ENCODE measurements around the gene ADAMTSL2.

ADAMTSL2 gene

DNA sequence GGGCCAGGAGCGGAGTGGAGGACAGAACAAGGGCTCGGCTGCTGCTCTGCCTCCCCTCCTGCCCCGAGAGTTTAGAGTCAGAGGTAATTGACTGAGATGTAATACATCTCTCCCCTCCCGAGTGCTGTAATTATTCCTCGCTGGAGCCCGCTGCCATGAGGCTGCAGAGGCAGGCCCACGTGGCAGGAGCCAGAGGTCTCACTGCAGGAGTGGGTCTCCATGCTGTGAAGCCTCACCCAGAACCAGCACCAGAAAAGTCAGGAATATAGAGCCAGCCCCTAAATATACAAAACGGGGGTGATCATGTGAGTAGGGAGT, 72.2 kb downstream of the ADAMTSL2 start:
- DNase-seq (ENCODE audit: low spot score) = no peak

GRCh38 chr9:133607381-133607780, 72.9 kb downstream of the ADAMTSL2 start:
- no peak for DNase-seq (ENCODE audit: low spot score)

GRCh38 chr9:133607976-133608375, 73.5 kb downstream of the ADAMTSL2 start:
- DNase-seq (ENCODE audit: low spot score) = no peak

- DNase-seq (ENCODE audit: low spot score) = no peak
Measured at GRCh38 chr9:133608382-133608781, 73.9 kb downstream of the ADAMTSL2 start.

- no peak for DNase-seq (ENCODE audit: low spot score)
Measured at GRCh38 chr9:133608889-133609288, 74.4 kb downstream of the ADAMTSL2 start.

DNA sequence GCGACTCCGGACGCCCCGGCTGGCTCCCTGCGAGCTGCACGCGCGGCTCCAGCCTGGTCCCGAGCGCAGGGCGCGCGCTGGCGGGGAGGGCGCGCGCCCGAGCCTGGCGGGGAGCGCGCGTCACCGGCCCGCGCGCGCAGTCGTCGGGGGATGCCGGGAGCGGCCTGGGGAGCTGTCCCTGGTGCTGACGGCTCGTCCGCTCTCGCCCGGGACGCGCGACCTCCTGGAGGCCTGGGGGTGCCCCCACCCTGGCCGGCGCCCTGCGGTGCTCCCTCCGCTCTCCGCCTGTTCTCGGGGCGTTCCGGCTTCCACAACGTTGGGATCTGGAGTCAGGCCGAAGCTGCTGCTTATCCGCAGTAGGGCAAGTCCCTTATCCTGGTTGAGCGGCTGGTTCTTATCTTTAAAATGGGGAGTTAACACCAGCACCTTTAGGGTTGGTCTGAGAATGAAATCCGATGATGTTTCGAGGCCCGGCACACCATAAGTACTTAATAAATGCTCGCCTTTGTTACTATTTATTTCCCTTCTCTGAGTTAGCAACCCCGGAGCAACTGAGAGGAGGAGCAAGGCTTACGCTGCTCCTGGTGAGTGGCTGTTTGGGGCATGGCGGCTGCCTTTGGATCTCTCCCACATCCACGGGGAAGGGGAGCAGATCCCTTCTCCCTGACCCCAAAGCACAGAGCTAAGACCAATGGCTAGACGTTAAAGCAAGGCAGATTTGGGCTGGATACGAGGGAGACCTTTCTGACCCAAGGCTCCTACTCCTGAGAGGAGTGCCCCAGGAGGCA, 75.0 kb downstream of the ADAMTSL2 start, which contains the start of gene FAM163B:
Gene FAM163B, minus strand, starts transcription at position 79 of the 788 bp plus-strand sequence. CDS start 29,166 bp downstream, outside the sequence.
- DNase-seq (ENCODE audit: low spot score) = no peak

GRCh38 chr9:133610845-133611244, 76.3 kb downstream of the ADAMTSL2 start:
- DNase-seq (ENCODE audit: low spot score) = no peak

DNA sequence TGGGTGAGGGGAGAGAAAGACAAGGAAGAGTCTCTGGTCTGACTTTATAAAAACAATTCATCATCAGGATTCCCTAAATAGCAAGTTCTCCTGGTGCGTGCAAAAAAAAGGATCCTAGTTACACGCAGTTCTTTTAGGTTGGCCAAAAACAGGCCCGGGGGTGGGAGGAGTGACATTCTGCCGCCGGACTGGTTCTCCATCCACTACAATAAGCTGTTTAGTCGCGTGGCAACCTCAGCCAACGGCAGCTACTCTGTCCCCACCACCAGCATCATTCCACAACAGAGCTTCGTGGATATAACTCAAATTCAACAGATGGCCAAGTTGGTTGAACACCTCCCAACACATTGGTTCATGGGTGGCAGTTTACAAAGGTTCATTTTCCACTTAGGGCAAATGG, 77.5 kb downstream of the ADAMTSL2 start:
- no peak for DNase-seq (ENCODE audit: low spot score)

DNA sequence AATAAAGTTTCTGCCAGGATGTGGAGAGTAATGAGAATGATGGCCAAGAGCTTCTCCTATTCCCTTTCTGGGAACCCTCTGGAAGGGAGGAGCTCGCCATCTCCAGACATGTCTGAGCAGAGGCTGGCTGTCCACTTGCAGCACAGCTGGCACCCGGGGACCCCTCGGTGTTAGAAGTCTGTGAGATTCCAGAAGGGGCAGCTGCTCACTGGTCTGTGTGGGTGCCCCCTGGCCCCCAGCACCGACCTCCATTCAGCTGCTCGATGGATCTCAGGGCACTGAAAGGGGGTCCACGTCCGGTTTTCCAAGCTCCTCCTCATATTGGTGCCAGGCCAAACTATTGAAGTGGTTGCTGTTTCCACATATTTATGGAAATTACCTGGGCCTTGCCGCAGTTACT, 78.3 kb downstream of the ADAMTSL2 start:
- no peak for DNase-seq (ENCODE audit: low spot score)

GRCh38 chr9:133613432-133613831, 78.9 kb downstream of the ADAMTSL2 start:
- no peak for DNase-seq (ENCODE audit: low spot score)

DNA sequence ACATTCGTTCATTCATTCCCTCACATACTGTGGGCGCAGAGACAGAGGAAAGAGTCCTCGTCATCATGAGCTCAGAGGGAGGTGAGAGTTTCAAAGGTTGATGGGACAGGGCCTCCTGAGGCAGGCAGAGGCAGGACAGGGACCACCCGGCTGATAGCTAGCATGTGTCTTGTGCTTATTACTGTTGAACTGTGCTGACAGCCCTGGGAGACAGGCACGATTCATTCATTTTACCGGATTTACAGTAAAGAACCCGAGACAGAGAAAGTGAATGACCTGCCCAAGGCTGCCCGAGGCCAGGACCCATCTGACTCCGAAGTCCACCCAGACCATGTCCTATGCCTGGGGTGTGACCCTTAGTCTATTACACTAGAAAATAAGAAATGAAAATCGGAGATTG, 79.6 kb downstream of the ADAMTSL2 start:
- DNase-seq (ENCODE audit: low spot score) = no peak

DNA sequence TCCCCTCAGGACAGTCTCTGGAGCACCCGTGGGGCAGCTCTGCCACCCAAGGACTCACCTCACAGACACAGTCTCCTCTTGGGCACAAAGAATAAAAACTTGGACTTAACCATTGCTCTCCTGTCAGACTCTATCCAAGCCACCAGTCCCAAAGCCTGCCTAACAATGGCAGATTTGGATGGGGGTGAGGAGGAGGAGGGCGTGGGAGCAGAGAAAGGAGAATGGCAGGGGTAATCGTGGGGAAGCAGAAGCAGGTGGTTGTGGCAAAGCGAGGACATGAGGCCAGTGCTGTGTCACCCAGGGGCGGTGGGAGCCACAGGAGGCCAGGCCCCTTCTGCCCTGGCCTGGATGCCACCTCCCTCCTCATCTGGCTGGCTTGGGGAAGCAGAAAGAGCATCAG, 80.2 kb downstream of the ADAMTSL2 start:
- DNase-seq (ENCODE audit: low spot score) = no peak

DNA sequence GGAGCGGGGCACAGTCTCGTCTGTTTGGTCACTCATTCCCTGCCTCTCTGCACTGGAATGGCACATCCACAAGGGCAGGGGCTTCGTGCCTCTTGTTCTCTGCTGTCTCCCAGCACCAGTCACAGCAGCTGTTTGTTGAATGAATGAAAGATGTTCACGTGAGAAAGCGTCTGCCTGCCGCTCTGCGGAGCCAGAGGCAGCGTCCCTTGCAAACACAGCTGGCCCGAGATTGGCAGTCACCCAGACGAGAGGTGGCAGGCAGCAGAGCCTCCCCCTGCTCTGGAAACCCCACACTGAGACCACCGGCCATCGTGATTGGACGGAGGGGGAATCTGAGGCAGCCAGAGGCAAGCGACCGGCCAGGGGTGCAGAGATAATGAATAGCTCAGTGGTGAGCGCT, 80.7 kb downstream of the ADAMTSL2 start:
- no peak for DNase-seq (ENCODE audit: low spot score)

GRCh38 chr9:133615606-133616188, 81.2 kb downstream of the ADAMTSL2 start:
- no peak for DNase-seq (ENCODE audit: low spot score)

DNA sequence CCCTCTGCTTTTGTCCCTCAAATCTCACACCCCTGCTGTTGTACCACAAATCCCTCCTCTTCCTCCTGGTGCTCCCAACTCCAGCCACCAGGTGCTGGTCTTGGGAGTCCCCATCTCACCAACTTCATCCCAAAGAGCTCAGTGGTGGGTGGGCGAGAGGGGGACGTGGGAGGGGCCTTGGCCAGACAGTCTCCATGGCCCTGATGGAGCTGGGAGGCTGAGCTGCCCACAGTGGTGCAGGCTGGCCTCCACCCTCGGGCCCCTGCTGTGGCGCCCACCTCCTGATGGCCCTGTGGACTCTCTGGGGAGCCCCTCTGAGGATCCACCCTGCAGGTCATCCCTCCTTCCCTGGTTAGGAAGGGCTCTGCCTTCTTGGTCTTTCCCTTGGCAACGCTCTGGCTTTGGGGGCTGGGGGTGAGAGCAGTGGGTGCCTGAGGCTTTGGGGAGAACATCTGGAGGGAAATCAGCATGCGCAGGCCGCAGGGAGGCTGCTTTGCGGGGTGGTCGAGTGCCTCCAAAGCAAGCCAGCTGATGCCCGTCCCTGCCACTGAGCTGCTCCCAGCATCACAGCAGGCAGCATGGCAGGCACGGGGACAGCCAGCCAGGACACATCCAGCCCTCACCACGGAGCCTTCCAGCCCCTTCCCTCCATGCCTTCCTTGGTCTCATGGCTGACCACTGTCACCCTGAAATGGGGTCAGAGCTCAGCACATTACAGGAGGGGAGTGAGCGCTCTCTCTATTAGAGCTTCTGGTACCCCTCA, 82.3 kb downstream of the ADAMTSL2 start:
- DNase-seq (ENCODE audit: low spot score) = no peak

- DNase-seq (ENCODE audit: low spot score) = no peak
Measured at GRCh38 chr9:133618726-133619125, 84.2 kb downstream of the ADAMTSL2 start.

DNA sequence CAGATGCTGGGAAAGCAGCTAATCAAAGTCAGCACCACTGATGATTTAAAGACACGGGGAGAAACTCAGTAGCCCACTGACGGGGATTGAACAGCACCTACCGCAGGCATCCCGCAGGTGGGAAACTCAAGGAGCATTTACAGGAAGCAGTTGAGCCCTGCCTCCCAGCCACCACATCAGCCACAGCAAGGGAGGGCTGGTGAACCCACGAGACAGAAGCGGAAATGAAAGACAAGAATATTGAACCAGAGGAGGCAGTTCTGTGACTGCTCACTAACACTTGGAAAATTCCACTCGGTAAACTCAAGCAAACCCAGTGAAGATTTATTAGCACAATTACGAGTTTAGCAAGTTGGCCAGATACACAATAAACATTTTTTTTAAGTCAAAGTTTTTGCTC, 85.3 kb downstream of the ADAMTSL2 start:
- DNase-seq (ENCODE audit: low spot score) = peak; percentile 31

DNA sequence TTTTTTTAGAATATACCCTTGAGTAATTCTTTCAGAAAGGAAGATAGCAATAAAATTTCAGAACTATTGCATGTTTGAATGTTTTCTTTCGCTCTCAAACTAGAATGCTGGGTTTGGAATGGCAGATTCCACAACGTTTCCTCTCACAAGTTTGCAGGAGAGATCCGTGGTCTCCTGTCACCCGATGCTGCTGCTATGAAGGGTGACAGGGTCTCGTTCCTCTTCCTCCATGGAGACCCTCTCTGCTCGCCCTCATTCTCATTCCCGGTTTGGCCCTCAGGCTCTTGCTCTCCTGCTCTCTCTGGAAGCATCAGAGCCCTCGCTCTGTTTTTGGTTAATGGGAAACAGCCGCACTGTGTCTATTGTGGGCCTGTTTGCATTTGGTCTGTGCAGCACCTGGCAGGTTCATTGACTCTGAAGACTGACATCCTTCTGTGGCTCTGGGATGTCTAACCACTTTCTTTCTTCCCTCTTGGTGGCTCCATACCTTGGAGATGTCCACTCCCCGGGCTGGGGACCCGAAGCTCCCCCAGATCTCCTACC, 87.3 kb downstream of the ADAMTSL2 start:
- DNase-seq (ENCODE audit: low spot score) = no peak

DNA sequence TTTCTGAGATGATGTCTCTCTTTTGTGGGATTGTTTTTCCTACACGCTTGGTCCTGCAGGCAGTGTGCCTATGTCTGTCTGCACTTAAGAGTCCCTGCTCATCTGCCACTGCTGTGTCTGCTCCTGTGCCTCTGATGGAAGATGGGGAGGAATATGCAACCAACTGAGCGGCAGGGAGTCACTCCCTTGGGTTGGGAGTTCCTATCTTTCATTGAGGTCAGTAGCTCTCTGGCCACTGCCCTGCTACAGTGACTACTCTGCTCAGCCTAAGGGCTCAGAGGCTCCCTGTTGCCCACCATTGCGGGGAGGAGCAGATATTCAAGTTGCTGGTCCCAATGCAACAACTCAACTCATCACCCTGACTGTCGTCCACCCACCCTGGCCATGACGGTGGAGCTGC, 88.1 kb downstream of the ADAMTSL2 start:
- no peak for DNase-seq (ENCODE audit: low spot score)
